Stomach (tissue), 9 donors: Measurements from ENCODE around the gene CYFIP1. TPM values are rescaled to one million over a fixed set of nuclear protein-coding genes. Genes with fewer than 3 reads are reported as not detected.

Source experiments
- DNase-seq, 2 donors: peaks; one replicate each; pipeline versions ENCODE4 v3.0.0 to v3.0.0-alpha.2; 2013 to 2019
- H3K27ac ChIP-seq, 5 donors: fragments of 200-600 bp in 4 of 5; sonication (generic) in 4 of 5; one replicate each; pipeline ENCODE4 v1.5.1; 2013 to 2019; ENCODE audit warnings: mild to moderate bottlenecking in 1 of 5, moderate library complexity in 1 of 5
- H3K27me3 ChIP-seq, 3 donors: fragments of 200-600 bp; sonication (generic); one replicate each; pipeline ENCODE4 v1.5.1; 2017 to 2019; ENCODE audit warnings: mixed run types in 1 of 3
- H3K36me3 ChIP-seq, 4 donors: fragments of 200-600 bp; sonication (generic); 1 replicate in 3 of 4; 2 replicates in 1 of 4; pipeline ENCODE4 v1.5.1; 2016 to 2019
- H3K4me1 ChIP-seq, 4 donors: fragments of 200-600 bp; sonication (generic); one replicate each; pipeline ENCODE4 v1.5.1; 2016 to 2019
- H3K4me3 ChIP-seq, 4 donors: fragments of 200-600 bp; sonication (generic) in 3 of 4; one replicate each; pipeline ENCODE4 v1.5.1; 2016 to 2019; ENCODE audit warnings: mild to moderate bottlenecking in 1 of 4
- H3K9me3 ChIP-seq, 4 donors: fragments of 200-600 bp; sonication (generic); one replicate each; pipeline ENCODE4 v1.5.1; 2016 to 2019
- CTCF ChIP-seq, 7 experiments: fragments of 450-650 bp in 4 of 7; fragments of 200-600 bp in 3 of 7; sonication (generic) in 3 of 7; IDR thresholded peaks; one replicate each; pipeline ENCODE4 v1.5.1; 2016 to 2019; ENCODE audit warnings: antibody characterized with exemption in 7 of 7, control low read depth in 2 of 7, mild to moderate bottlenecking in 1 of 7
- EP300 ChIP-seq: sonication (generic); formaldehyde crosslinking; IDR thresholded peaks from one replicate; pipeline ENCODE4 v1.6.1; 2017; ENCODE audit warnings: antibody characterized with exemption
- POLR2A ChIP-seq, 4 donors: fragments of 450-650 bp; IDR thresholded peaks; one replicate each; pipeline ENCODE4 v1.6.1; 2016; ENCODE audit warnings: antibody characterized with exemption in 4 of 4, control low read depth in 2 of 4, mild to moderate bottlenecking in 1 of 4, moderate library complexity in 1 of 4
- POLR2AphosphoS5 ChIP-seq, 3 donors: sonication (generic); formaldehyde crosslinking; IDR thresholded peaks; one replicate each; pipeline ENCODE4 v1.6.1; 2016; ENCODE audit warnings: antibody characterized with exemption in 3 of 3
- WGBS, 5 donors: extraction: QIAGEN DNeasy Blood & Tissue Kit in 3 of 5; methylation state at CpG; one replicate each; pipeline versions ENCODE4 v1.1.5 to v1.1.7; 2013 to 2018; 5-methylcytosine and 5-hydroxymethylcytosine counted together
- intact Hi-C: fragments of 100-400 bp; cut with DNase I; formaldehyde crosslinking; loops from one replicate; pipeline ENCODE4 v1.15.1; 2023; ENCODE audit warnings: low total_unique reads
- polyA plus RNA-seq, 3 donors: library from polyadenylated mRNA; stranded (reverse); fragments of 200-250 nt; gene quantifications; one replicate each; pipeline ENCODE4 v1.2.3, GENCODE V29; 2013
- total RNA-seq, 5 donors: library from RNA; depleted of rRNA; stranded (reverse); fragments of >200 nt; gene quantifications; one replicate each; pipeline versions ENCODE4 v1.1.0 to v1.2.3, GENCODE V29; 2014 to 2016
- donor health status: healthy with polysubstance abuse.
- donor health status: Bipolar disorder and iron deficiency.
- donor health status: healthy.

Gene CYFIP1
- total and polyA plus RNA-seq, 8 donors: 21.8 to 214 (median 61.6) TPM

GRCh38 chr15:22967084-22967770, 12.9 kb downstream of the CYFIP1 start:
- Histone ChIP-seq H3K9me3 (no peaks in the 10 kb centered on the region), H3K27ac (no peak overlapping the region), H3K4me3 (no peak overlapping the region), H3K27me3 (no peaks in the 10 kb centered on the region), H3K4me1 (peaks cover 20 to 63% (median 45%) of the 10 kb centered on the region in 4 donors), H3K36me3 (peaks cover 0 to 6% (median 0%) of the 10 kb centered on the region in 4 donors)
- 85 to 93% (median 92%) methylated on average over 11 to 15 of the region's 15 CpGs for WGBS, 5 donors
- TF ChIP-seq POLR2A (IDR thresholded peaks at IDR 0.05): no peak
- no peak for TF ChIP-seq POLR2AphosphoS5 (IDR thresholded peaks at IDR 0.05)
- no peak for TF ChIP-seq EP300
- no peak for TF ChIP-seq CTCF (IDR thresholded peaks at IDR 0.05)
- DNase-seq: no peak
- intact Hi-C loops: no loop called here

GRCh38 chr15:22966321-22967083, 13.7 kb downstream of the CYFIP1 start:
- intact Hi-C loops: no loop called here
- 75 to 80% (median 77%) methylated on average over 20 of the region's 20 CpGs for WGBS, 5 donors
- H3K27ac ChIP-seq: no peak overlapping the region
- no peak overlapping the region for H3K4me3 ChIP-seq
- no peaks in the 10 kb centered on the region for H3K27me3 ChIP-seq
- H3K36me3 ChIP-seq: peaks cover 0 to 6% (median 0%) of the 10 kb centered on the region in 4 donors
- H3K4me1 ChIP-seq: peaks cover 21 to 70% (median 51%) of the 10 kb centered on the region in 4 donors
- DNase-seq: no peak
- H3K9me3 ChIP-seq: no peaks in the 10 kb centered on the region
- no peak for TF ChIP-seq CTCF (IDR thresholded peaks at IDR 0.05)
- no peak for TF ChIP-seq EP300
- TF ChIP-seq POLR2A (IDR thresholded peaks at IDR 0.05): no peak
- no peak for TF ChIP-seq POLR2AphosphoS5 (IDR thresholded peaks at IDR 0.05)

GRCh38 chr15:22963641-22964040, 16.5 kb downstream of the CYFIP1 start:
- DNase-seq: no peak
- TF ChIP-seq POLR2AphosphoS5 (IDR thresholded peaks at IDR 0.05) (no peak), EP300 (no peak), CTCF (IDR thresholded peaks at IDR 0.05) (no peak), POLR2A (IDR thresholded peaks at IDR 0.05) (no peak)
- Histone ChIP-seq H3K36me3 (peaks cover 0 to 6% (median 0%) of the 10 kb centered on the region in 4 donors), H3K27me3 (no peaks in the 10 kb centered on the region), H3K9me3 (no peaks in the 10 kb centered on the region), H3K4me3 (no peak overlapping the region), H3K27ac (peak overlapping the region in 4 of 5 donors; percentile 32 to 64 (median 54)), H3K4me1 (peaks cover 27 to 95% (median 60%) of the 10 kb centered on the region in 4 donors)
- WGBS, 5 donors: 60 to 84% (median 78%) methylated on average over 12 of the region's 12 CpGs
- intact Hi-C loops: no loop called here

GRCh38 chr15:22962611-22963010, 17.6 kb downstream of the CYFIP1 start:
- DNase-seq: no peak
- no peaks in the 10 kb centered on the region for H3K27me3 ChIP-seq
- 91 to 98% (median 96%) methylated on average over 12 of the region's 12 CpGs for WGBS, 5 donors
- no peak overlapping the region for H3K4me3 ChIP-seq
- H3K9me3 ChIP-seq: no peaks in the 10 kb centered on the region
- H3K4me1 ChIP-seq: peaks cover 27 to 87% (median 54%) of the 10 kb centered on the region in 4 donors
- TF ChIP-seq CTCF (IDR thresholded peaks at IDR 0.05) (no peak), POLR2A (IDR thresholded peaks at IDR 0.05) (no peak), POLR2AphosphoS5 (IDR thresholded peaks at IDR 0.05) (no peak), EP300 (no peak)
- intact Hi-C loops: no loop called here
- peaks cover 0 to 6% (median 0%) of the 10 kb centered on the region in 4 donors for H3K36me3 ChIP-seq
- peak overlapping the region in 3 of 5 donors; percentile 39 to 65 (median 59) for H3K27ac ChIP-seq
